ENCODE data around the gene ANKRD42.

The ANKRD42 gene

GRCh38 chr11:83193315-83194280, at the start of gene ANKRD42:
Gene ANKRD42 (plus strand): TSS chr11:83193712. CDS start chr11:83194671, 959 bp downstream.
- DNase-seq = peak; percentile 91

GRCh38 chr11:83147895-83148294, 45.6 kb upstream of the ANKRD42 start:
- DNase-seq = no peak

GRCh38 chr11:83150450-83150849, 43.1 kb upstream of the ANKRD42 start:
- peak; percentile 40 for DNase-seq

- DNase-seq = no peak
Measured at GRCh38 chr11:83151274-83151977, 42.1 kb upstream of the ANKRD42 start.

- DNase-seq = no peak
Measured at GRCh38 chr11:83152264-83152663, 41.2 kb upstream of the ANKRD42 start.

- DNase-seq = no peak
Measured at GRCh38 chr11:83153764-83154163, 39.7 kb upstream of the ANKRD42 start.

GRCh38 chr11:83156144-83156995, 37.1 kb upstream of the ANKRD42 start:
- peak; percentile 99 for DNase-seq

GRCh38 chr11:83156996-83157593, 36.4 kb upstream of the ANKRD42 start, which contains the start of gene PCF11:
Gene PCF11 (plus strand): TSS chr11:83157131. CDS start chr11:83157440, 309 bp downstream.
- no peak for DNase-seq

- peak; percentile 65 for DNase-seq
Measured at GRCh38 chr11:83157594-83158356, 35.7 kb upstream of the ANKRD42 start.

GRCh38 chr11:83158357-83158786, 35.1 kb upstream of the ANKRD42 start:
- no peak for DNase-seq

- no peak for DNase-seq
Measured at GRCh38 chr11:83158965-83159901, 34.3 kb upstream of the ANKRD42 start.

GRCh38 chr11:83159902-83160865, 33.3 kb upstream of the ANKRD42 start:
- no peak for DNase-seq

GRCh38 chr11:83161610-83162199, 31.8 kb upstream of the ANKRD42 start:
- no peak for DNase-seq

- DNase-seq = peak; percentile 49
Measured at GRCh38 chr11:83162377-83162776, 31.1 kb upstream of the ANKRD42 start.

- no peak for DNase-seq
Measured at GRCh38 chr11:83166193-83166866, 27.2 kb upstream of the ANKRD42 start.

- no peak for DNase-seq
Measured at GRCh38 chr11:83168756-83169155, 24.8 kb upstream of the ANKRD42 start.

GRCh38 chr11:83170865-83171264, 22.6 kb upstream of the ANKRD42 start:
- no peak for DNase-seq

GRCh38 chr11:83172551-83172950, 21.0 kb upstream of the ANKRD42 start:
- no peak for DNase-seq
